H1 (cell line): ENCODE measurements around the gene PRKN. TPM values are rescaled to one million over a fixed set of nuclear protein-coding genes. Genes with fewer than 3 reads are reported as not detected.

ENCODE experiments used
- FOSL1 ChIP-seq: IDR thresholded peaks from 2 replicates; pipeline ENCODE4 v1.6.1; 2011; ENCODE audit warnings: mild to moderate bottlenecking, low read depth, low read length, moderate library complexity; ENCODE audit not compliant: insufficient read depth
- POLR2AphosphoS5 ChIP-seq: IDR thresholded peaks from 2 replicates; pipeline ENCODE4 v1.6.1; 2011; ENCODE audit warnings: low read depth, low read length
- SAP30 ChIP-seq: fragments of 300-600 bp; sonication (generic); IDR thresholded peaks from 2 replicates; pipeline ENCODE4 v1.7.1; 2012; ENCODE audit warnings: low read length, moderate library complexity, mild to moderate bottlenecking, inconsistent platforms; ENCODE audit not compliant: insufficient read depth, insufficient replicate concordance
- polyA plus RNA-seq, 7 experiments: library from polyadenylated mRNA; depleted of rRNA in 3 of 7; stranded (reverse) in 5 of 7; unstranded in 2 of 7; fragments of >200 nt in 5 of 7; fragments of 200-250 nt in 2 of 7; gene quantifications; 1 replicate in 5 of 7; 2 replicates in 1 of 7; 4 replicates in 1 of 7; pipeline versions ENCODE4 v1.2.1 to v1.2.3, GENCODE V29; 2011 to 2013; ENCODE audit warnings: missing spikeins in 2 of 7, mixed read lengths in 2 of 7
- total RNA-seq: library from RNA; stranded (reverse); fragmentation: NEBNext Ultra II Directional; extraction: Animal tissue kit (Norgen Biotek cat#: 25700); gene quantifications from 2 replicates; pipeline ENCODE4 v1.2.1, GENCODE V29; 2021
- TF ChIP-seq, protein P1 (sequence below), 3 experiments: IDR thresholded peaks; 1 replicate in 2 of 3; 2 replicates in 1 of 3; pipeline versions ENCODE4 v1.5.1 to v1.6.1; 2011; ENCODE audit warnings: low read length in 3 of 3, mild to moderate bottlenecking in 3 of 3, inconsistent platforms in 2 of 3, low read depth in 1 of 3, moderate library complexity in 1 of 3; ENCODE audit not compliant: insufficient read depth in 1 of 3; ENCODE audit errors: control extremely low read depth in 1 of 3

Gene PRKN
- total and polyA plus RNA-seq, 2 of the 8 experiments (the other 6 are each of a cell fraction or from before 2014, with no cell fraction given) = 0.13 to 0.29 TPM

DNA sequence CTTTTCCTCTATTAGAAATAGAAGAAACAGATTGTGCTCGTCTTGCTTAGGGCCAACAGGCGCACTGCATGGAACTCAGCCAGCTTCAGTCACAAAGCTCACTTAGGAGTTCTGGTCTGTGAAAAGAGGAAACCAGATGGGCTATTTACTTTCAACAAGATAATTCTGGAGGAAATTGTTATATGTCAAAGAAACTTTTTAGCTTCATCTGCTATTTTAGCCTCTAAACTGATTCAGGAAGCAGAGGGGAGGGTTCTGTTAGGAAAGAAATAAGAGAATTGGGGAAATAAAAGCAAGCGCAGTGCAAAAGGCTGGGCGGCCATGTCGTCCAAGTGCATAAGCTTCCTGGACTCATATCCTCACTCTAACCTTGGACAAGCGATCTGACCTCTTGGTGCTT lies 21.3 kb downstream of the PRKN start (continued):
- TF ChIP-seq SAP30 = no peak
- no peak for TF ChIP-seq POLR2AphosphoS5
- TF ChIP-seq, protein P1, sequence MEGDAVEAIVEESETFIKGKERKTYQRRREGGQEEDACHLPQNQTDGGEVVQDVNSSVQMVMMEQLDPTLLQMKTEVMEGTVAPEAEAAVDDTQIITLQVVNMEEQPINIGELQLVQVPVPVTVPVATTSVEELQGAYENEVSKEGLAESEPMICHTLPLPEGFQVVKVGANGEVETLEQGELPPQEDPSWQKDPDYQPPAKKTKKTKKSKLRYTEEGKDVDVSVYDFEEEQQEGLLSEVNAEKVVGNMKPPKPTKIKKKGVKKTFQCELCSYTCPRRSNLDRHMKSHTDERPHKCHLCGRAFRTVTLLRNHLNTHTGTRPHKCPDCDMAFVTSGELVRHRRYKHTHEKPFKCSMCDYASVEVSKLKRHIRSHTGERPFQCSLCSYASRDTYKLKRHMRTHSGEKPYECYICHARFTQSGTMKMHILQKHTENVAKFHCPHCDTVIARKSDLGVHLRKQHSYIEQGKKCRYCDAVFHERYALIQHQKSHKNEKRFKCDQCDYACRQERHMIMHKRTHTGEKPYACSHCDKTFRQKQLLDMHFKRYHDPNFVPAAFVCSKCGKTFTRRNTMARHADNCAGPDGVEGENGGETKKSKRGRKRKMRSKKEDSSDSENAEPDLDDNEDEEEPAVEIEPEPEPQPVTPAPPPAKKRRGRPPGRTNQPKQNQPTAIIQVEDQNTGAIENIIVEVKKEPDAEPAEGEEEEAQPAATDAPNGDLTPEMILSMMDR (IDR thresholded peaks at IDR 0.05; ENCODE audit: control extremely low read depth in 1 of 3, insufficient read depth in 1 of 3, low read depth in 1 of 3, low read length in 3 of 3) = no peak
- no peak for TF ChIP-seq FOSL1
